Progenitor cell of endocrine pancreas (in vitro differentiated cells): Measurements from ENCODE around the gene RTP2. TPM values are rescaled to one million over a fixed set of nuclear protein-coding genes. Genes with fewer than 3 reads are reported as not detected.

ENCODE experiments used
- DNase-seq: peaks from one replicate; pipeline ENCODE4 v3.0.0; 2021; ENCODE audit warnings: low spot score; ENCODE audit not compliant: unreplicated experiment
- H3K27ac Mint-ChIP-seq: 2 replicates; pipeline ENCODE4 v1.8.0; 2021; ENCODE audit warnings: mild to moderate bottlenecking, moderate library complexity, mixed read lengths
- H3K27me3 Mint-ChIP-seq: 2 replicates; pipeline ENCODE4 v1.8.0; 2021; ENCODE audit warnings: mixed read lengths
- H3K36me3 Mint-ChIP-seq: 2 replicates; pipeline ENCODE4 v1.8.0; 2022; ENCODE audit warnings: mixed read lengths; ENCODE audit not compliant: insufficient read depth
- H3K4me1 Mint-ChIP-seq: 2 replicates; pipeline ENCODE4 v1.8.0; 2021; ENCODE audit warnings: low read depth, mixed read lengths
- H3K4me3 Mint-ChIP-seq: 2 replicates; pipeline ENCODE4 v1.8.0; 2021; ENCODE audit warnings: low read depth, mild to moderate bottlenecking, moderate library complexity, mixed read lengths
- H3K9me3 Mint-ChIP-seq: 2 replicates; pipeline ENCODE4 v1.8.0; 2021; ENCODE audit warnings: low read depth, mixed read lengths
- total RNA-seq: library from RNA; stranded (reverse); gene quantifications from 2 replicates; pipeline ENCODE4 v1.2.1, GENCODE V29; 2021
- TF ChIP-seq, protein P1 (sequence below): fragments of 200-600 bp; sonication (generic); IDR thresholded peaks from one replicate; pipeline ENCODE4 v1.5.0; 2021; ENCODE audit warnings: antibody characterized with exemption, mild to moderate bottlenecking; ENCODE audit not compliant: unreplicated experiment

Gene RTP2
- total RNA-seq, 1 donor from 2014 or later, result not detected

DNA sequence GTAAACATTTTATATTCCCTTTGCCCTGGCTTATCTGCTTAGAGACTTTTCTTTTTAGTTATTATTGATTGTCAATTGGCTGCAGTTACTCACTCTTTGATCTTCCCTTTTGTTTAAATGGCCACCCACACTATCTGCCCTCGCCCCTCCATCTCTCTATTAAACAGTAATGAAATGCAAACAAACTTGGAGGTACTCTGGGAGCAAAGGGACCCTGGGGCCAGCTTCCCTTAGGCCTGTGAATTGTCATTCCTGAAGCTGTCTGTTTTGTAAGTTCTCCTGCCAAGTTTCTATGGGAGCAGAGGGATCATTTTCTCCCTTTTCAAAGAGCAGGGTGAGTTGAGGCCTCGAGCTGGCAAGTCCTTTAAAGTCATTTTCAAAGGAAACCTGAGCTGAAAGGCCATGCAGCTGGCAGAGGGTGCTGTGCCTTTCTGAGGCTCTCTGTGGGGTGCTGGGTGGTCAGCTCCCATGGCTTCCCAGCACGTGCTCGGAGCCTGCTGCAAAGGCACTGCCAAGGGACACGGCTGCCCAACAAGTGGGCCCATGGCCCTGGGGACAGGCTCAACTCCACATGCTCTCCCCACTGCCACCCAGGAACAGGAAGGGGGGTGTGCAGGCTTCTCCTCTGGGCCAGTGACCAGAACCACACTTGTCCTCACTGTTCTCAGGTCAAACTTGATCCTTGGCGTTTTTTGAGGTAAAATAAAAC is 17.4 kb upstream of the RTP2 start:
- peaks cover 15% of the 10 kb centered on the region for H3K4me1 Mint-ChIP-seq
- no peaks in the 10 kb centered on the region for H3K9me3 Mint-ChIP-seq
- H3K27ac Mint-ChIP-seq, result no peak overlapping the region

DNA sequence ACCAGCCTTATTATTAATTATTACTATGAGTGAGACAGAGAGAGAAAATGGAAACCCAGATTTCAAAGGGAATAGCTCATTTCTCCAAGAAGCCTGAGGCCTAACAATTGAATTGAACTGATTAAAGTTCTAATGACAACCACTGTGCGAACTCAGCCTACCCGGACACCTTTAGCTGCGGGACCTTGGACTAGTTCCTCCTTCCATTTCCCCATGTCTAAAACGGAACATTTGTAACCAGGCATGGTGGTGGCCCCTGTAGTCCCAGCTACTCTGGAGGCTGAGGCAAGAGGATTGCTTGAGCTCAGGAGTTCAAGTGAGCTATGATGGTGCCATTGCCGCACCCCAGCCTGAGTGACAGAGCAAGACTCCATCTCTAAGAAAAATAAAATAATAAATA is 16.4 kb upstream of the RTP2 start:
- peaks cover 13% of the 10 kb centered on the region for H3K36me3 Mint-ChIP-seq
- H3K27me3 Mint-ChIP-seq, result peaks cover 42% of the 10 kb centered on the region
- TF ChIP-seq, protein P1, sequence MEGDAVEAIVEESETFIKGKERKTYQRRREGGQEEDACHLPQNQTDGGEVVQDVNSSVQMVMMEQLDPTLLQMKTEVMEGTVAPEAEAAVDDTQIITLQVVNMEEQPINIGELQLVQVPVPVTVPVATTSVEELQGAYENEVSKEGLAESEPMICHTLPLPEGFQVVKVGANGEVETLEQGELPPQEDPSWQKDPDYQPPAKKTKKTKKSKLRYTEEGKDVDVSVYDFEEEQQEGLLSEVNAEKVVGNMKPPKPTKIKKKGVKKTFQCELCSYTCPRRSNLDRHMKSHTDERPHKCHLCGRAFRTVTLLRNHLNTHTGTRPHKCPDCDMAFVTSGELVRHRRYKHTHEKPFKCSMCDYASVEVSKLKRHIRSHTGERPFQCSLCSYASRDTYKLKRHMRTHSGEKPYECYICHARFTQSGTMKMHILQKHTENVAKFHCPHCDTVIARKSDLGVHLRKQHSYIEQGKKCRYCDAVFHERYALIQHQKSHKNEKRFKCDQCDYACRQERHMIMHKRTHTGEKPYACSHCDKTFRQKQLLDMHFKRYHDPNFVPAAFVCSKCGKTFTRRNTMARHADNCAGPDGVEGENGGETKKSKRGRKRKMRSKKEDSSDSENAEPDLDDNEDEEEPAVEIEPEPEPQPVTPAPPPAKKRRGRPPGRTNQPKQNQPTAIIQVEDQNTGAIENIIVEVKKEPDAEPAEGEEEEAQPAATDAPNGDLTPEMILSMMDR, result no peak
- no peak overlapping the region for H3K4me3 Mint-ChIP-seq
- H3K4me1 Mint-ChIP-seq, result peaks cover 15% of the 10 kb centered on the region
- H3K9me3 Mint-ChIP-seq, result no peaks in the 10 kb centered on the region
- H3K27ac Mint-ChIP-seq, result no peak overlapping the region
- DNase-seq, result no peak

More for the DNA sequence above, 17.4 kb upstream of the RTP2 start:
- TF ChIP-seq, protein P1, result no peak
- Mint-ChIP-seq H3K27me3 (peaks cover 38% of the 10 kb centered on the region), H3K36me3 (peaks cover 21% of the 10 kb centered on the region), H3K4me3 (no peak overlapping the region)
- no peak for DNase-seq

DNA sequence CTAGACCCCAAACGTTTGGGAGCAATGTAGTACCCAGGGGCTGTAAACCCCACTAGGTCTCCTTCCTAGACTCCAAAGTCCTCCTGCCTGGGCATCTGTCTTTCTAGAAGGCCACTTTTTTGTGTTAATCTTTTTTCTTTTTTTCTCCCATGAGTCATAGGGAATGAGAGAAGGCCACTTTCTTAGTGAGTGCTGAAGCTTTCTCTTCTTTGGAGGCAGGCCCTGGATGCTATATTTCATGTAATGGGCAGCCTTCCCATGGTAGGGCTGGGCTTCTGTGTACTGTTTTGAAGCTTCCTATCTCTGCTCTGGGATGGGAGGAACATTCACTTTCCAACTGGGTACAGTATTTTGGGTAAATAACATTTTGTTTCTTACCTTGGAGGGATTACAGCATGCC is 15.2 kb upstream of the RTP2 start:
- Mint-ChIP-seq H3K36me3 (peaks cover 9% of the 10 kb centered on the region), H3K4me1 (peaks cover 15% of the 10 kb centered on the region), H3K9me3 (no peaks in the 10 kb centered on the region), H3K4me3 (no peak overlapping the region), H3K27me3 (peaks cover 42% of the 10 kb centered on the region), H3K27ac (no peak overlapping the region)
- TF ChIP-seq, protein P1, result no peak
- DNase-seq, result no peak

DNA sequence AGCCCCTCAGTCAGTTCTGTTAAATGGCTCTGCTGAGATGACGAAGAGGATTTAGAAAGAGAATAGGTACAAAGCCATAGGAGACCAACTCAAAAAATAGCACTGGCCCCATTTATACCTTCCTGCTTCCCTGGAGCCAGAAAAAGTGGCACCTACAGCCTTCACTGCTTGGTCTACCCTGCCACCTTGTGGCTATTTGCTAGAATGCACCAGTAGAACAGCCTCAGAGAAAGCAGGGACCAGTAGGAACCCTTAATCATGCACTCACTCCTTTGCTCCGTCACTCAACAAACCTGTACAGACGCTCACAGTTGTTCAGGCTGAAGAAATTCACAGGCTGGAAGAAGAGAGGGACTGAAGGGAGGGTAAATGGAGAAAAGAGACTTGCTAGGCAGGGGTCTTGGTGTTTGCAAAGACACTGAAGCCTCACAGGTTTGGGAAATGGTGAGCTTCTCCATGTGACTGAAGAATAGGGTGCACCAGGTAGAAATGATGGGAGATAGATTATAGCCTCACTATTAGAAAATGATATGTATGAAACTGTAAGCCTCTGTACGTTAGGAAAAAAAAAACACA is 12.1 kb upstream of the RTP2 start:
- Mint-ChIP-seq H3K4me3 (no peak overlapping the region), H3K4me1 (peaks cover 4% of the 10 kb centered on the region), H3K27me3 (peaks cover 36% of the 10 kb centered on the region), H3K9me3 (no peaks in the 10 kb centered on the region), H3K27ac (no peak overlapping the region), H3K36me3 (no peaks in the 10 kb centered on the region)
- DNase-seq, result peak; percentile 69
- TF ChIP-seq, protein P1, result peak; percentile 91

DNA sequence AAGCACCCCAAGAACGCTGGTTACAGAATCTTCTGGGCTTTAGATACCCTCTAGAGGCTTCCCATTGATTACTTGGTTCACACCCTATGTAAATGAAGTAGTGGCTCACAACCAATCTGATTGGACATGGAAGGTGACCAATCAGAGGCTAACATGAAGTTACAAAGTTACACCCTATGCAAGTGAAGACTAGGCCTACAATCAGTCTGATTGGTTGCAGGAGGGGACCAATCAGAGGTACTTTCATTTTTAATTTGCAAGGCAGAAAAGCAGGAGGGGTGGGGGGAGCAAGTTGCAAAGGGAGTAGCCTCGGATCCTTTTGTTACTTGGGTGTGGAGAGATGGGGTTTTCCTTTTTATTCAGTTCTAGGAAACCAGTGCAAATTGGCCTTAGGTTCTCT is 11.1 kb upstream of the RTP2 start:
- peaks cover 33% of the 10 kb centered on the region for H3K27me3 Mint-ChIP-seq
- no peak overlapping the region for H3K27ac Mint-ChIP-seq
- H3K4me1 Mint-ChIP-seq, result no peaks in the 10 kb centered on the region
- TF ChIP-seq, protein P1, result no peak
- H3K4me3 Mint-ChIP-seq, result no peak overlapping the region
- H3K36me3 Mint-ChIP-seq, result no peaks in the 10 kb centered on the region
- H3K9me3 Mint-ChIP-seq, result no peaks in the 10 kb centered on the region
- DNase-seq, result no peak
